HG02938 (cell line): Measurements from ENCODE around the gene ABI3BP.

ENCODE experiments used
- ATAC-seq: cut with Tn5 transposase; IDR thresholded peaks from one replicate; pipeline ENCODE4 v1.9.1; 2021; ENCODE audit warnings: mild to moderate bottlenecking, moderate library complexity; ENCODE audit not compliant: unreplicated experiment

The ABI3BP gene

GRCh38 chr3:100740207-100740606 is 253.0 kb downstream of the ABI3BP start:
- ATAC-seq, result no peak

GRCh38 chr3:100737334-100737733 is 255.9 kb downstream of the ABI3BP start:
- ATAC-seq, result no peak

GRCh38 chr3:100732435-100732834 is 260.8 kb downstream of the ABI3BP start:
- ATAC-seq, result no peak

GRCh38 chr3:100730524-100730923 is 262.7 kb downstream of the ABI3BP start:
- ATAC-seq, result no peak

- ATAC-seq, result no peak
These were observed 266.5 kb downstream of the ABI3BP start for GRCh38 chr3:100726706-100727105.

- no peak for ATAC-seq
These were observed 267.2 kb downstream of the ABI3BP start for GRCh38 chr3:100725935-100726513.

- ATAC-seq, result no peak
These were observed 272.8 kb downstream of the ABI3BP start for GRCh38 chr3:100720426-100720825.

GRCh38 chr3:100719136-100719535 is 274.1 kb downstream of the ABI3BP start:
- no peak for ATAC-seq

GRCh38 chr3:100717637-100718487 is 275.4 kb downstream of the ABI3BP start:
- no peak for ATAC-seq

GRCh38 chr3:100717063-100717462 is 276.2 kb downstream of the ABI3BP start:
- ATAC-seq, result no peak

- no peak for ATAC-seq
These were observed 278.0 kb downstream of the ABI3BP start for GRCh38 chr3:100715176-100715575.

- peak; percentile 41 for ATAC-seq
These were observed 282.8 kb downstream of the ABI3BP start for GRCh38 chr3:100710261-100710968.

- no peak for ATAC-seq
These were observed 283.4 kb downstream of the ABI3BP start for GRCh38 chr3:100709842-100710260.

- ATAC-seq, result peak; percentile 92
These were observed 284.0 kb downstream of the ABI3BP start, which contains the start of gene TFG for GRCh38 chr3:100708989-100709841. TFG (plus strand) TSS chr3:100709494; CDS start chr3:100713686, 4,192 bp downstream.

GRCh38 chr3:100708644-100708988 is 284.6 kb downstream of the ABI3BP start:
- no peak for ATAC-seq

- ATAC-seq, result no peak
These were observed 286.9 kb downstream of the ABI3BP start for GRCh38 chr3:100706365-100706764.

- no peak for ATAC-seq
These were observed 289.4 kb downstream of the ABI3BP start for GRCh38 chr3:100703865-100704264.

- no peak for ATAC-seq
These were observed 290.3 kb downstream of the ABI3BP start for GRCh38 chr3:100702980-100703345.

GRCh38 chr3:100702082-100702979 is 290.9 kb downstream of the ABI3BP start:
- no peak for ATAC-seq

- ATAC-seq, result no peak
These were observed 292.5 kb downstream of the ABI3BP start for GRCh38 chr3:100700708-100701107.
